Tibial nerve (tissue), 4 donors: Measurements from ENCODE around the gene FAM3B. TPM values are rescaled to one million over a fixed set of nuclear protein-coding genes. Genes with fewer than 3 reads are reported as not detected.
A peak's percentile ranks its signal among the peaks of the same experiment; 100 is the strongest.
"Not testable (repeated sequence)": the region's sequence is repeated elsewhere in the genome, so short reads cannot be mapped to it uniquely, and the experiment has no call there.

Experiments
- DNase-seq, 2 donors: peaks; one replicate each; pipeline ENCODE4 v3.0.0-alpha.2; 2019; ENCODE audit warnings: low spot score in 2 of 2
- H3K27ac ChIP-seq, 4 donors: fragments of 200-600 bp; sonication (generic) in 3 of 4; one replicate each; pipeline ENCODE4 v1.5.1; 2017 to 2019; ENCODE audit warnings: mild to moderate bottlenecking in 1 of 4
- H3K27me3 ChIP-seq, 2 donors: fragments of 200-600 bp; sonication (generic) in 1 of 2; one replicate each; pipeline versions ENCODE4 v1.5.1 to v1.6.0; 2017 to 2019
- H3K36me3 ChIP-seq, 3 donors: fragments of 200-600 bp; sonication (generic); one replicate each; pipeline ENCODE4 v1.5.1; 2018 to 2019
- H3K4me1 ChIP-seq, 4 donors: fragments of 200-600 bp; sonication (generic) in 3 of 4; one replicate each; pipeline ENCODE4 v1.5.1; 2017 to 2019
- H3K4me3 ChIP-seq, 4 donors: fragments of 200-600 bp; sonication (generic) in 3 of 4; one replicate each; pipeline ENCODE4 v1.5.1; 2017 to 2019; ENCODE audit warnings: mild to moderate bottlenecking in 1 of 4, moderate library complexity in 1 of 4
- H3K9me3 ChIP-seq, 4 donors: fragments of 200-600 bp; sonication (generic) in 3 of 4; one replicate each; pipeline ENCODE4 v1.5.1; 2017 to 2019
- EP300 ChIP-seq, 2 donors: sonication (generic); formaldehyde crosslinking; IDR thresholded peaks; one replicate each; pipeline ENCODE4 v1.6.1; 2017; ENCODE audit warnings: antibody characterized with exemption in 2 of 2, mild to moderate bottlenecking in 1 of 2
- POLR2A ChIP-seq, 2 donors: fragments of 450-650 bp; IDR thresholded peaks; one replicate each; pipeline ENCODE4 v1.6.1; 2017; ENCODE audit warnings: antibody characterized with exemption in 2 of 2, mild to moderate bottlenecking in 2 of 2, moderate library complexity in 2 of 2
- WGBS, 2 donors: methylation state at CpG; one replicate each; pipeline ENCODE4 v1.1.5; 2018; 5-methylcytosine and 5-hydroxymethylcytosine counted together
- total RNA-seq, 4 donors: library from RNA; depleted of rRNA; stranded (reverse); fragments of >200 nt; gene quantifications; one replicate each; pipeline ENCODE4 v1.1.0, GENCODE V29; 2016
- TF ChIP-seq, protein P1 (sequence below), 5 experiments: fragments of 200-600 bp in 3 of 5; fragments of 450-650 bp in 2 of 5; sonication (generic) in 3 of 5; IDR thresholded peaks; one replicate each; pipeline ENCODE4 v1.5.1; 2016 to 2019; ENCODE audit warnings: antibody characterized with exemption in 5 of 5, mild to moderate bottlenecking in 3 of 5, moderate library complexity in 2 of 5

The FAM3B gene
- total RNA-seq, 4 donors from 2014 or later: not detected

DNA sequence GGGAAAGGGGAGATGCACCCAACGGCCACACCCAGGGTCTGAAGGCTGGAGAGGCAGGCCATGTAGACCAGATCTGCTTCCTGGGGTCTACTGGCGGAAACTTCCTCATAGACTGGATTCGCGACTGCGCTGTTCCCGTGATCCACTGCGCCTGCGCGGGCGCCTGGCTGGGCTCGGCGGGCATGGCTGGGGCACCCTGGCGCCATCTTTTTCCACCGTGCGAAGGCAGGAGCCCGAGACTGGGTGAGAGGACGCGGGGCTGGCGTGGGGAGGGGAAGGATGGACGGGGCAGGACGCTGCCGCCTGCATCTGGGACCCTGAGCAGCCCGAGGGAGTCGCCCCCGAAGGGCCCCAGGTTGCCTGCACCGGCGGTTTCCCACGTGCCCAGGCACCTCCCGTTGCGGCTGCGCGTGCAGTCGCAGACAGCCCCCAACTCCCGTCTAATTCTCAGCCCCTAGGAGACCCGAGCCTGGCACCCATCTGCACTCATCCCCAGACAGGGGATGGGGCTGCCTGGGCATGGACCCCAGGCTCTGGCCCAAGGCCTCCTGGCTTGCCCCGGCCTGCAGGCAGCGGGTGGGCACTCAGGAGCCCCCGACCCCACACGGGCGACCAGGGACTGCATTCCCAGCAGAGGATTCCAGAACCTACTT lies 12.4 kb upstream of the FAM3B start:
- Histone ChIP-seq H3K4me3 (no peak overlapping the region), H3K4me1 (no peaks in the 10 kb centered on the region), H3K36me3 (no peaks in the 10 kb centered on the region), H3K9me3 (peaks cover 0 to 18% (median 0%) of the 10 kb centered on the region in 4 donors), H3K27ac (no peak overlapping the region), H3K27me3 (no peaks in the 10 kb centered on the region)
- DNase-seq: no peak
- TF ChIP-seq, protein P1, sequence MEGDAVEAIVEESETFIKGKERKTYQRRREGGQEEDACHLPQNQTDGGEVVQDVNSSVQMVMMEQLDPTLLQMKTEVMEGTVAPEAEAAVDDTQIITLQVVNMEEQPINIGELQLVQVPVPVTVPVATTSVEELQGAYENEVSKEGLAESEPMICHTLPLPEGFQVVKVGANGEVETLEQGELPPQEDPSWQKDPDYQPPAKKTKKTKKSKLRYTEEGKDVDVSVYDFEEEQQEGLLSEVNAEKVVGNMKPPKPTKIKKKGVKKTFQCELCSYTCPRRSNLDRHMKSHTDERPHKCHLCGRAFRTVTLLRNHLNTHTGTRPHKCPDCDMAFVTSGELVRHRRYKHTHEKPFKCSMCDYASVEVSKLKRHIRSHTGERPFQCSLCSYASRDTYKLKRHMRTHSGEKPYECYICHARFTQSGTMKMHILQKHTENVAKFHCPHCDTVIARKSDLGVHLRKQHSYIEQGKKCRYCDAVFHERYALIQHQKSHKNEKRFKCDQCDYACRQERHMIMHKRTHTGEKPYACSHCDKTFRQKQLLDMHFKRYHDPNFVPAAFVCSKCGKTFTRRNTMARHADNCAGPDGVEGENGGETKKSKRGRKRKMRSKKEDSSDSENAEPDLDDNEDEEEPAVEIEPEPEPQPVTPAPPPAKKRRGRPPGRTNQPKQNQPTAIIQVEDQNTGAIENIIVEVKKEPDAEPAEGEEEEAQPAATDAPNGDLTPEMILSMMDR (IDR thresholded peaks at IDR 0.05): no peak
- TF ChIP-seq POLR2A (IDR thresholded peaks at IDR 0.05) (no peak), EP300 (IDR thresholded peaks at IDR 0.05) (no peak)
- WGBS, 2 donors: 94 to 97% methylated on average over 34 to 40 of the region's 40 CpGs

DNA sequence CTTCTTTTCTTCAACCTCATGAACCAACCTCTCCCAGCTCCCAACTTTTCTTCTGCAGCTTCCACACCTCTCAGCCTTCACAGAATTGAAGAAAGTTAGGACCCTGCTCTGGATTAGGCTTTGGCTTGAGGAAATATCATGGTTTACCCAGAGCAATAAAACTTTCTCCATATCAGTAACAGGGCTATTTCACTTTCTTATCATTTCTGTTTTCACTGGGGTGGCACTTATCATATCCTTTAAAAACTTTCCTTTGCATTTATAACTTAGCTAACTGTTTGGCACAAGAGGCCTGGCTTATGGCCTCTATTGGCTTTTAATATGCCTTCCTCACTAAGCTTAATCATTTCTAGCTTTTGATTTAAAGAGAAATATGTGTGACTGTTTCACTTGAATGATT lies 9.4 kb upstream of the FAM3B start:
- no peaks in the 10 kb centered on the region for H3K36me3 ChIP-seq
- DNase-seq: no peak
- H3K9me3 ChIP-seq: peaks cover 0 to 10% (median 0%) of the 10 kb centered on the region in 4 donors
- H3K27ac ChIP-seq: no peak overlapping the region
- no peaks in the 10 kb centered on the region for H3K4me1 ChIP-seq
- H3K27me3 ChIP-seq: no peaks in the 10 kb centered on the region
- H3K4me3 ChIP-seq: no peak overlapping the region
- TF ChIP-seq, protein P1 (IDR thresholded peaks at IDR 0.05): no peak
- TF ChIP-seq POLR2A (IDR thresholded peaks at IDR 0.05) (no peak), EP300 (IDR thresholded peaks at IDR 0.05) (no peak)

DNA sequence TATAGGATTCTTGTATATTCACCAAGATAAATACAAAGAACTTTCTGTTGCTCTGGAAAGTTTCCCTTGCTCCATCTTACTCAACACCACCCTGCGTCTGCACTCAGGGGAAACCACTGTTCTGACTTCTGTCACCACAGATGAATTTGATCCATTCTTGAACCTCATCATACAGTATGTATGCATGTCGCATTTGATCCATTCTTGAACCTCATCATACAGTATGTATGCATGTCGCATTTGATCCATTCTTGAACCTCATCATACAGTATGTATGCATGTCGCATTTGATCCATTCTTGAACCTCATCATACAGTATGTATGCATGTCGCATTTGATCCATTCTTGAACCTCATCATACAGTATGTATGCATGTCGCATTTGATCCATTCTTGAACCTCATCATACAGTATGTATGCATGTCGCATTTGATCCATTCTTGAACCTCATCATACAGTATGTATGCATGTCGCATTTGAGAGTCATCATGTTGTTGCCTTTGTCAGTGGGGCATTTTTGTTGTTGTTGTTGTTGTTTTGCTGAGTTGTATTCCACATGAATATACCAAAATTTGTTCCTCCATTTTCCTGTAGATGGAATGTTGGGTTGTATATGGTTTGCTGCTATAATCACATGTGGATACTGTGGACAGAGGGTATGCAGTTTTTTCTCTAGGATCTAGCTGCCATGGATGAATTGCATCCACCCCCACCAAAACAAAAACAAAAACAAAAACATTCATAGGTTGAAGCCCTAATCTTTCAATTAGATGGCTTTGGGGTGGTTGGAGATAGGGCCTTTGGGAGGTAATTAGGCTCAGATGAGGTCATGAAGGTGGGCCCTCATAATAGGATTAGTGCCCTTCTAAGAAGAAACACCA lies 3.1 kb upstream of the FAM3B start:
- H3K36me3 ChIP-seq, H3K4me3 ChIP-seq, H3K9me3 ChIP-seq, DNase-seq, H3K27ac ChIP-seq: not testable (repeated sequence)
- peaks cover 0 to 27% of the 10 kb centered on the region in 2 donors for H3K27me3 ChIP-seq
- peaks cover 0 to 14% (median 6%) of the 10 kb centered on the region in 4 donors for H3K4me1 ChIP-seq
- WGBS, 2 donors: 77 to 89% methylated on average over 5 to 6 of the region's 8 CpGs

DNA sequence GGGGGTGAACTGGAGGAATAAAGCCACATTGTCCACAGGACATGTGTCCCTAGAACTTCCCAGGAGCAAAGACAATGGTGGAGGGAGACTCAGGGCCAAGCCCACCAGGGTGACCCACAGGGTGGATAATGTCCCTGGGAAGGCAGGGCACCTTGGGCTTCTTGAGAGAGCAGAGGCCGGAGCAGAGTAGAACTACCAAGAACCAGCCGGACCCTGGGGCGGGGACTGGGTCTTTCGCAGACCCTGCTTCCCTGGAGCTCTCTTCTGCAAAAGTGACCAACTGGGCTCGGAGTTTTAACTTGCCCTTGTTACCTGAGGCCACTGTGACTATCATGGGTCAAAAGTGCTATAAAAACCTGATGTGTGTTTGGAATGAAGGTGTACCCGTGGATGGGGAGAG lies 875 bp upstream of the FAM3B start:
- no peaks in the 10 kb centered on the region for H3K9me3 ChIP-seq
- TF ChIP-seq, protein P1 (IDR thresholded peaks at IDR 0.05): no peak
- TF ChIP-seq POLR2A (IDR thresholded peaks at IDR 0.05): no peak
- no peak for TF ChIP-seq EP300 (IDR thresholded peaks at IDR 0.05)
- no peaks in the 10 kb centered on the region for H3K36me3 ChIP-seq
- WGBS, 2 donors: 90 to 93% methylated on average over 6 of the region's 6 CpGs
- no peak overlapping the region for H3K4me3 ChIP-seq
- peaks cover 0 to 27% of the 10 kb centered on the region in 2 donors for H3K27me3 ChIP-seq
- H3K4me1 ChIP-seq: peaks cover 0 to 14% (median 6%) of the 10 kb centered on the region in 4 donors
- no peak overlapping the region for H3K27ac ChIP-seq
- DNase-seq: no peak

DNA sequence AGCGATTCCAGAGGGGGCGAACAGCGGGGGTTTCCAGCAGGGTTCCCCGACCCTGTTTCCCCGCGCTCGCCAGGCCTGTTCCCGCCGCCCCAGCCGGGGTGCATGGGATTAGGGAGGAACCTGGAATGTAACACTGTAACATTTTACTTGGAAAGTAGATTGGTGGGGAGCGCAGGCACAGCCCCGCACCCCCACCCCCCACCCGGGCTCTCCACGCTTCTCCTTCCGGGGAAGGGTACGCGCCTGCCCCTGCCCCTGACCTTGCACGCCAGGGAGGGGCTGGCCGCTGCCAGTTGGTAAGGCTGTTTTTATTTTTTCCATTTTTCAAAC lies 427 bp downstream of the FAM3B start:
- Histone ChIP-seq H3K27me3 (peaks cover 0 to 27% of the 10 kb centered on the region in 2 donors), H3K4me3 (peak overlapping the region in 2 of 4 donors; percentile 41 to 44), H3K36me3 (no peaks in the 10 kb centered on the region), H3K9me3 (no peaks in the 10 kb centered on the region), H3K27ac (peak overlapping the region in 1 of 4 donors; percentile 78), H3K4me1 (peaks cover 0 to 14% (median 6%) of the 10 kb centered on the region in 4 donors)
- WGBS, 2 donors: 11% methylated on average over 16 to 18 of the region's 19 CpGs
- TF ChIP-seq POLR2A (IDR thresholded peaks at IDR 0.05) (no peak), EP300 (IDR thresholded peaks at IDR 0.05) (no peak)
- TF ChIP-seq, protein P1 (IDR thresholded peaks at IDR 0.05): no peak
- DNase-seq: no peak
